HFFc6 (cell line): ENCODE data around the gene SAG. TPM values are rescaled to one million over a fixed set of nuclear protein-coding genes. Genes with fewer than 3 reads are reported as not detected.

Experiments used
- DNase-seq: peaks from one replicate; pipeline ENCODE4 v3.0.0-alpha.2; 2018
- H3K27ac Mint-ChIP-seq: 2 replicates; pipeline ENCODE4 v1.8.0; 2020; ENCODE audit warnings: mild to moderate bottlenecking, mixed read lengths
- H3K27me3 Mint-ChIP-seq: 2 replicates; pipeline ENCODE4 v1.8.0; 2021; ENCODE audit warnings: mild to moderate bottlenecking, moderate library complexity, mixed read lengths; ENCODE audit not compliant: insufficient read depth
- H3K36me3 Mint-ChIP-seq: 2 replicates; pipeline ENCODE4 v1.8.0; 2021; ENCODE audit warnings: low read depth, mixed read lengths
- H3K4me1 Mint-ChIP-seq: 2 replicates; pipeline ENCODE4 v1.8.0; 2020; ENCODE audit warnings: low read depth, mixed read lengths
- H3K4me3 Mint-ChIP-seq: 2 replicates; pipeline ENCODE4 v1.8.0; 2020; ENCODE audit warnings: mild to moderate bottlenecking, moderate library complexity, mixed read lengths
- H3K9me3 Mint-ChIP-seq: 2 replicates; pipeline ENCODE4 v1.8.0; 2020; ENCODE audit warnings: mild to moderate bottlenecking, mixed read lengths
- CTCF ChIP-seq: fragments of 200-600 bp; sonication (generic); IDR thresholded peaks from 2 replicates; pipeline ENCODE4 v1.5.0; 2021; ENCODE audit warnings: antibody characterized with exemption, mild to moderate bottlenecking
- total RNA-seq, 6 experiments: library from RNA; stranded (reverse); fragmentation: NEBNext Ultra II Directional; extraction: Animal tissue kit (Norgen Biotek cat#: 25700); gene quantifications; 2 replicates in 1 of 6; 3 replicates in 5 of 6; pipeline ENCODE4 v1.2.3, GENCODE V29; 2021

Gene SAG
- total RNA-seq, 6 experiments from 2014 or later = not detected

- Mint-ChIP-seq H3K4me1 (peaks cover 22% of the 10 kb centered on the region), H3K4me3 (no peak overlapping the region), H3K27ac (no peak overlapping the region), H3K9me3 (no peaks in the 10 kb centered on the region), H3K36me3 (no peaks in the 10 kb centered on the region), H3K27me3 (no peaks in the 10 kb centered on the region)
- TF ChIP-seq CTCF = no peak
- no peak for DNase-seq
Measured at GRCh38 chr2:233389601-233390125, 82.0 kb downstream of the SAG start.

- H3K4me1 Mint-ChIP-seq = no peaks in the 10 kb centered on the region
- H3K27ac Mint-ChIP-seq = no peak overlapping the region
- TF ChIP-seq CTCF = no peak
- DNase-seq = no peak
- H3K36me3 Mint-ChIP-seq = peaks cover 3% of the 10 kb centered on the region; the same call in 1 of the 2 replicates
- H3K9me3 Mint-ChIP-seq = no peaks in the 10 kb centered on the region
- no peak overlapping the region for H3K4me3 Mint-ChIP-seq
- H3K27me3 Mint-ChIP-seq = no peaks in the 10 kb centered on the region
Measured at GRCh38 chr2:233395687-233396086, 88.1 kb downstream of the SAG start.

Other genes with a start within 250 kb of the SAG start
- gene INPP5D, start 247.5 kb upstream of the SAG start, total RNA-seq = under 1 TPM in 5 of 6 experiments, not detected in 1; 0.19 to 0.66 (median 0.43) TPM
- gene ATG16L1, start 56.1 kb upstream of the SAG start, total RNA-seq = 10 to 100 TPM; 19.7 to 22.8 (median 21.6) TPM
- 10 to 100 TPM in 3 of 6 experiments, 1 to 10 TPM in 3; 8.1 to 12.2 (median 10.3) TPM for gene DGKD, start 46.7 kb downstream of the SAG start, total RNA-seq